Fibroblast of lung (primary cell): ENCODE data around the gene CWC27. TPM values are rescaled to one million over a fixed set of nuclear protein-coding genes. Genes with fewer than 3 reads are reported as not detected.

Source experiments
- DNase-seq, 2 donors: peaks; one replicate each; pipeline versions ENCODE4 v3.0.0 to v3.0.0-alpha.2; 2010; ENCODE audit warnings: low read depth in 2 of 2
- H2AFZ ChIP-seq: 2 replicates; pipeline ENCODE4 v1.5.1; 2012; ENCODE audit warnings: low read length, control low read depth, inconsistent platforms
- H3K27ac ChIP-seq: 2 replicates; pipeline ENCODE4 v1.5.1; 2011; ENCODE audit warnings: low read length, control low read depth; ENCODE audit not compliant: insufficient read depth
- H3K27me3 ChIP-seq: 2 replicates; pipeline ENCODE4 v1.5.1; 2011; ENCODE audit warnings: mild to moderate bottlenecking, low read length; ENCODE audit not compliant: control insufficient read depth, insufficient read depth
- H3K36me3 ChIP-seq: 2 replicates; pipeline ENCODE4 v1.5.1; 2011; ENCODE audit warnings: low read length; ENCODE audit not compliant: control insufficient read depth, insufficient read depth
- H3K4me1 ChIP-seq: 2 replicates; pipeline ENCODE4 v1.5.1; 2011; ENCODE audit warnings: low read length; ENCODE audit not compliant: control insufficient read depth, insufficient read depth; ENCODE audit errors: extremely low read depth
- H3K4me2 ChIP-seq: 2 replicates; pipeline ENCODE4 v1.5.1; 2011; ENCODE audit warnings: low read length, control low read depth; ENCODE audit not compliant: insufficient read depth; ENCODE audit errors: extremely low read depth
- H3K4me3 ChIP-seq, 4 experiments: fragments of 200-600 bp in 1 of 4; sonication (generic) in 1 of 4; replicated peaks in 1 of 4; 2 replicates each; pipeline ENCODE4 v1.5.1; 2011 to 2016; ENCODE audit warnings: low read length in 4 of 4, low read depth in 3 of 4, mild to moderate bottlenecking in 3 of 4, control low read depth in 2 of 4, inconsistent platforms in 1 of 4, mixed read lengths in 1 of 4; ENCODE audit not compliant: insufficient read depth in 1 of 4; ENCODE audit errors: control extremely low read depth in 1 of 4
- H3K79me2 ChIP-seq: 2 replicates; pipeline ENCODE4 v1.5.1; 2012; ENCODE audit warnings: mild to moderate bottlenecking, low read length, inconsistent platforms; ENCODE audit not compliant: control insufficient read depth, insufficient read depth
- H3K9ac ChIP-seq: 2 replicates; pipeline ENCODE4 v1.5.1; 2011; ENCODE audit warnings: mild to moderate bottlenecking, low read length, control low read depth; ENCODE audit not compliant: insufficient read depth
- H3K9me3 ChIP-seq: 2 replicates; pipeline ENCODE4 v1.5.1; 2012; ENCODE audit warnings: low read depth, low read length; ENCODE audit not compliant: control insufficient read depth, insufficient read depth
- H4K20me1 ChIP-seq: 2 replicates; pipeline ENCODE4 v1.5.1; 2011; ENCODE audit warnings: low read length; ENCODE audit not compliant: control insufficient read depth, insufficient read depth; ENCODE audit errors: extremely low read depth
- EZH2 ChIP-seq: IDR thresholded peaks from 2 replicates; pipeline ENCODE4 v1.5.1; 2012; ENCODE audit warnings: low read length, control low read depth, mild to moderate bottlenecking; ENCODE audit errors: missing control alignments
- polyA plus RNA-seq, 2 donors: library from polyadenylated mRNA; depleted of rRNA in 1 of 2; stranded (reverse) in 1 of 2; unstranded in 1 of 2; fragments of >200 nt; gene quantifications; 2 replicates each; pipeline ENCODE4 v1.2.1, GENCODE V29; 2011 to 2012; ENCODE audit warnings: missing spikeins in 1 of 2
- total RNA-seq: library from RNA; depleted of rRNA; stranded (reverse); fragments of >200 nt; gene quantifications from 2 replicates; pipeline ENCODE4 v1.2.1, GENCODE V29; 2014
- TF ChIP-seq, protein P1 (sequence below), 2 donors: IDR thresholded peaks in 1 of 2; conservative IDR thresholded peaks in 1 of 2; 1 replicate in 1 of 2; 2 replicates in 1 of 2; pipeline ENCODE4 v1.5.1; 2011 to 2012; ENCODE audit warnings: low read length in 2 of 2, control low read depth in 1 of 2, inconsistent platforms in 1 of 2, low read depth in 1 of 2, mild to moderate bottlenecking in 1 of 2

The CWC27 gene
- total and polyA plus RNA-seq, 2 donors (not counting 1 experiment from before 2014, with no cell fraction given): 17.3 to 37.5 TPM

DNA sequence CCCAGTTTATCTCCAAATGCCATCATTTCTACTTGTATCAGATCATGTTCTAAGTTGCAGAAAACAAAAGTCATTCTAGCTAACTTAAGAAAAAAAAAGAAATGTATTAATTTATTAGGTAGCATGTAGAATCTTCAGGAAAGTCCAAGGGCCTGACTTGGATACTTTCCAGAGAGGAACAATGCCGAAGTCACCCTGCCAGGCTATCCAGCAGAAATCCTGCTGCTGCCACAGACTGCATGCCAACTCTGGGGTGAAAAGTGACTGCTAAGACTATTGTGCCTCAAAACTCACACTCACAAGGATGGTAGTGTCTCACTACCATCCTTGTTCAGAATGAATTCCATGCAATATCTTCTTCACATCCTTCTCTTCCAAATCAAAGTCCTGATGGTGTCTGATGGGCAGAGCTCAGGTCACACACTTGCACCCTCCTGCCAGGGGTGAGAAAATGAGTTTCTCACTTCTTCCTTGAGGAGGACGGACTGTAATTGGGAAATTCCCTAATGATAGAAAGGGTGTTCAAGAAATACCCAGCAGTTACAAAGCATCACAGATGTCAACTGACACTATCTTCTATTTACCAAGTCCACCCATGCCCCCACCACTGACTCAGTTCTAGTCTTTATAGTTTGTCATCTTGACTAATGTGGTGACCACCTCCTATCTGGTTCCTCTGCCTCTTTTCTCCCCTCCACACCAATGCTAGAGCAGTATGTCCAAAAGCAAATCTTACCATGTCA, 279.4 kb downstream of the CWC27 start:
- Histone ChIP-seq H3K27me3 (no peaks in the 10 kb centered on the region), H3K27ac (no peak overlapping the region), H3K4me3 (no peak overlapping the region), H3K4me2 (no peak overlapping the region), H2AFZ (no peak overlapping the region), H3K4me1 (no peaks in the 10 kb centered on the region), H3K9me3 (no peaks in the 10 kb centered on the region), H4K20me1 (no peaks in the 10 kb centered on the region), H3K79me2 (no peaks in the 10 kb centered on the region), H3K9ac (no peak overlapping the region), H3K36me3 (no peaks in the 10 kb centered on the region)
- TF ChIP-seq, protein P1, sequence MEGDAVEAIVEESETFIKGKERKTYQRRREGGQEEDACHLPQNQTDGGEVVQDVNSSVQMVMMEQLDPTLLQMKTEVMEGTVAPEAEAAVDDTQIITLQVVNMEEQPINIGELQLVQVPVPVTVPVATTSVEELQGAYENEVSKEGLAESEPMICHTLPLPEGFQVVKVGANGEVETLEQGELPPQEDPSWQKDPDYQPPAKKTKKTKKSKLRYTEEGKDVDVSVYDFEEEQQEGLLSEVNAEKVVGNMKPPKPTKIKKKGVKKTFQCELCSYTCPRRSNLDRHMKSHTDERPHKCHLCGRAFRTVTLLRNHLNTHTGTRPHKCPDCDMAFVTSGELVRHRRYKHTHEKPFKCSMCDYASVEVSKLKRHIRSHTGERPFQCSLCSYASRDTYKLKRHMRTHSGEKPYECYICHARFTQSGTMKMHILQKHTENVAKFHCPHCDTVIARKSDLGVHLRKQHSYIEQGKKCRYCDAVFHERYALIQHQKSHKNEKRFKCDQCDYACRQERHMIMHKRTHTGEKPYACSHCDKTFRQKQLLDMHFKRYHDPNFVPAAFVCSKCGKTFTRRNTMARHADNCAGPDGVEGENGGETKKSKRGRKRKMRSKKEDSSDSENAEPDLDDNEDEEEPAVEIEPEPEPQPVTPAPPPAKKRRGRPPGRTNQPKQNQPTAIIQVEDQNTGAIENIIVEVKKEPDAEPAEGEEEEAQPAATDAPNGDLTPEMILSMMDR (conservative IDR thresholded peaks at IDR 0.05 in 1 of 2, IDR thresholded peaks at IDR 0.05 in 1 of 2; ENCODE audit: low read depth in 1 of 2, low read length in 2 of 2): no peak
- TF ChIP-seq EZH2: no peak
- DNase-seq: no peak

DNA sequence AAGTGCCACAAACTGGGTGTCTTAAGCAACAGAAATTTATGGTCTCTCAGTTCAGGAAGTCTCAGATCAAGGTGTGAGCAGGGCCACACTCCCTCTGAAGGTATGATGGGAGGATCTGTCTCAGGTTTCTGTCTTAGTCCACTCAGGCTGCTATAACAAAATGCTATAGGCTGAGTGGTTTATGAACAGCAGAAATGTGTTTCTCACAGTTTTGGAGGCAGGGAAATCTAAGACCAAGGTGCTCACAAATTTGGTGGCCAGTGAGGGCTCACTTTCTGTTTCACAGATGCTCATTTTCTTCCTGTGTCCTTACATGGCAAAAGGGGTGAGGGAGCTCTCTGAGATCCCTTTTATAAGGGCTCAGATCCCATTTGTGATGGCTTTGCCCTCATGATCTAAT, 281.4 kb downstream of the CWC27 start:
- H2AFZ ChIP-seq: no peak overlapping the region
- H3K27me3 ChIP-seq: no peaks in the 10 kb centered on the region
- TF ChIP-seq, protein P1 (conservative IDR thresholded peaks at IDR 0.05 in 1 of 2, IDR thresholded peaks at IDR 0.05 in 1 of 2; ENCODE audit: low read depth in 1 of 2, low read length in 2 of 2): no peak
- TF ChIP-seq EZH2: no peak

DNA sequence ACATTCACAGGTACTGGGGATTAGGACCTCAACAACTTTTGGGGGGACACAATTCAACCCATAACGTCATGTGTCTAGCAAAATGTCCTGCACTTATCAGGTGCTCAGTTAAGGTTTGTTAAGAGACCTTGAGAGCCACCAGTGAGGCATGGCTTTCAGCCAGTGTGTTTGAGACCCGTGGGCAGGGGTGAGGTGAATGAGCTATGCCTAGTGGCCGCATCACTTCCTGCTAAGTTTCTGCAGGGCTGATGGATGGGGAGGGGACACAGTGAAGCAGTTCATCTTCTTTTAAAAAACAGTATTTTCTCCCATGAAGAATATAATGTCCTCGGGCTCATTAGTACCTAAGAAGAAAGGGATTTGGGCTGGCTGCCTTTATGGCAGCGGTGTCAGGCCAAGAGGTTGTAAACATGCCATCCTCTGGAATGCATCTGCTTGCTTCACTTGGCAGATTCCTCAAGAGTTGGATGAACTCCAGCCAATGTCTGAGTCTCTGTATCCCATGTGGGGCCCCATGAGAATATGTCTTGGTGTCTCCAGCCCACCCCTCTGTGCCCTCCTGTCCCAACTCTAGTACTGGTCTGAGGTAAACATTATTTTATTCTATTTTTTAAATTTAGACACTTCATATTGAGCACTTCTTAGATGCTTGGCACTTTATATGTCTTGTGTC, 282.2 kb downstream of the CWC27 start:
- no peak for DNase-seq
- Histone ChIP-seq H3K27me3 (no peaks in the 10 kb centered on the region), H3K9me3 (no peaks in the 10 kb centered on the region), H3K36me3 (no peaks in the 10 kb centered on the region), H3K27ac (no peak overlapping the region), H3K4me3 (no peak overlapping the region), H3K4me1 (no peaks in the 10 kb centered on the region), H2AFZ (no peak overlapping the region), H4K20me1 (no peaks in the 10 kb centered on the region), H3K9ac (no peak overlapping the region), H3K4me2 (no peak overlapping the region), H3K79me2 (no peaks in the 10 kb centered on the region)
- TF ChIP-seq, protein P1 (conservative IDR thresholded peaks at IDR 0.05 in 1 of 2, IDR thresholded peaks at IDR 0.05 in 1 of 2; ENCODE audit: low read depth in 1 of 2, low read length in 2 of 2): no peak
- no peak for TF ChIP-seq EZH2

More for the DNA sequence above, 281.4 kb downstream of the CWC27 start:
- Histone ChIP-seq H3K9ac (no peak overlapping the region), H4K20me1 (no peaks in the 10 kb centered on the region), H3K4me3 (no peak overlapping the region), H3K9me3 (no peaks in the 10 kb centered on the region), H3K27ac (no peak overlapping the region), H3K36me3 (no peaks in the 10 kb centered on the region), H3K4me2 (no peak overlapping the region), H3K4me1 (no peaks in the 10 kb centered on the region), H3K79me2 (no peaks in the 10 kb centered on the region)
- no peak for DNase-seq
